GM12864 (cell line): ENCODE measurements around the gene CHD9.

Experiments
- DNase-seq: peaks from one replicate; pipeline ENCODE4 v3.0.0-alpha.2; 2011; ENCODE audit warnings: low read depth
- H3K4me3 ChIP-seq: 2 replicates; pipeline ENCODE4 v1.5.1; 2011; ENCODE audit warnings: mild to moderate bottlenecking, low read depth, low read length, control low read depth
- TF ChIP-seq, protein P1 (sequence below): IDR thresholded peaks from 2 replicates; pipeline ENCODE4 v1.5.1; 2011; ENCODE audit warnings: low read depth, mild to moderate bottlenecking, moderate library complexity, low read length, control low read depth, inconsistent platforms; ENCODE audit errors: missing control alignments

The CHD9 gene

DNA sequence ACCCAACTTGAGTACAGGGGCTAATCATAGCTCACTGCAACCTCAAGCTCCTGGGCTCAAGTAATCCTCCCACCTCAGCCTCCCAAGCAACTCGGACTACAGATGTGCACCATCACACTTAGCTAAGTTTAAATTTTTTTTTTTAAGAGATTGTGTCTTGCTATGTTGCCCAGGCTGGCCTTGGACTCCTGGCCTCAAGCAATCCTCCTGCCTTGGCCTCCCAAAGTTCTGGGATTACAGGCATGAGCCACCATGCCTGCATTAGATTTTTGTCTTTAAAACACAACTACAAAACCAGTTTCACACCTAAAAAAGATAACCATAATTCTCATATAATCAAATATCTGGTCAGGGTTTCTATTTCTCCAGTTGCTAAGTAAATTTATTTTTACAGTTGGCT lies 147.1 kb downstream of the CHD9 start:
- TF ChIP-seq, protein P1, sequence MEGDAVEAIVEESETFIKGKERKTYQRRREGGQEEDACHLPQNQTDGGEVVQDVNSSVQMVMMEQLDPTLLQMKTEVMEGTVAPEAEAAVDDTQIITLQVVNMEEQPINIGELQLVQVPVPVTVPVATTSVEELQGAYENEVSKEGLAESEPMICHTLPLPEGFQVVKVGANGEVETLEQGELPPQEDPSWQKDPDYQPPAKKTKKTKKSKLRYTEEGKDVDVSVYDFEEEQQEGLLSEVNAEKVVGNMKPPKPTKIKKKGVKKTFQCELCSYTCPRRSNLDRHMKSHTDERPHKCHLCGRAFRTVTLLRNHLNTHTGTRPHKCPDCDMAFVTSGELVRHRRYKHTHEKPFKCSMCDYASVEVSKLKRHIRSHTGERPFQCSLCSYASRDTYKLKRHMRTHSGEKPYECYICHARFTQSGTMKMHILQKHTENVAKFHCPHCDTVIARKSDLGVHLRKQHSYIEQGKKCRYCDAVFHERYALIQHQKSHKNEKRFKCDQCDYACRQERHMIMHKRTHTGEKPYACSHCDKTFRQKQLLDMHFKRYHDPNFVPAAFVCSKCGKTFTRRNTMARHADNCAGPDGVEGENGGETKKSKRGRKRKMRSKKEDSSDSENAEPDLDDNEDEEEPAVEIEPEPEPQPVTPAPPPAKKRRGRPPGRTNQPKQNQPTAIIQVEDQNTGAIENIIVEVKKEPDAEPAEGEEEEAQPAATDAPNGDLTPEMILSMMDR = no peak
- H3K4me3 ChIP-seq = no peak overlapping the region
- no peak for DNase-seq

DNA sequence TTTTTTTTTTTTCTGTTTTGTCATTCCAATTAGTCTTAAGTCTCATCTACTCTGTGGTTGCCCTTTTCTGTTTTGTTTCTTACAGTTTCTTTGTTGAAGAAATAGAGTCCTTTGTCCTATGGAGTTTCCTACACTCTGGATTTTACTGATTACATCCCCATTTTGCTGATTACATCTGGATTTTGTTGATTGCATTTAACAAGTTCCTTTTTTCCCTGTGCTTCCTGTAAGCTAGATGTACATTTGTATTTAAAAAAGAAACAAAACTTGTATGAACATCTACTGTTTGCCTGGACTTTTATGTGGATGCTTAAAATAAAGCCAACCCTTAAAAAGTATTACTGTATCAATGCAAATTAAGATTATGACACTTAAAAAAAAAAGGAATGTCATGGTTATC lies 147.6 kb downstream of the CHD9 start:
- no peak for DNase-seq
- no peak overlapping the region for H3K4me3 ChIP-seq
- TF ChIP-seq, protein P1 = no peak

DNA sequence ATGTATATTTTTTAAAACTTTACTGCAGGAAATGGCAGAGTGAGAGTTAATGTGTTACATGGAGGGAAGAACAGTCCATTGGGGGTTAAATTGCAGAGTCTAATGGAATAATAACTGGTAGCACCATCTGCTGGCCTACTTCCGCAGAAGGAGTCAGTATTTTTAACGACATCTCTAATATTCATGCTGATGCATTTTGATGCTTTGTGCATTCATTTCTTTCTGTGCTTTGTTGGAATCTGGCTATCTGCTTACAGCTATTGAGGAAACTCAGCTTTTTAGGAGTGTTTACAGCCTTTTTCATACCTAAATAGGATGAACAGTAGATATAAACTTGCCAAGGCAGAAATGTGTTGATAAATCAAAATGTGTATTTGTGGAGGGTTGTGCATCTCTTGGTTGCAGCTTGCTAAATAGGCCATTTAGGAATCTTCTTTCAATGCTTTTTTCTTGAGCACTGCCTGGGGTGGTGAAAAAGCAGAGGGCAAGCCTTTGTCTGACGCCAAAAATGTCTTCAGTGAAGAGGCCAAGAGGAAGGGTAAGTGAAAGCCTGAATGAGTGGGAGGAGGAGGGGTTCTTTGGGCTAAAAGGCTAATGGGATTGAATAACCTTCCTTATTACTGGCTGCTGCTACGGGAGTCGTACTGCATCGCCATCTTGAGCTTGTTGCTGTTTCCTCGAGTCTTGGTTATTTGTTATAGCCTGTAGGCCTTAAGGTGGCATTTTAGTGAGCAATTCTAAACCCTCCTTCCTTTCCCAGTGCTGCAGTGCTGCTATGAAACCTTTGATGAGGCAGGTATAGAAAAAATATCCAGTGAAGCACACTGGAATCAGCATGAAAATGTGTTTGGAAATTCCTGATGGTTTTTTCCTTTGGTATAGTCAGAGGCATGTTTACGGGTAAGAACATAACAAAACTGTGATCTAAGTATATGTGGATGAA lies 153.3 kb downstream of the CHD9 start:
- peak overlapping the region; percentile 56 for H3K4me3 ChIP-seq
- peak; percentile 47 for DNase-seq
- TF ChIP-seq, protein P1 = peak; percentile 33

DNA sequence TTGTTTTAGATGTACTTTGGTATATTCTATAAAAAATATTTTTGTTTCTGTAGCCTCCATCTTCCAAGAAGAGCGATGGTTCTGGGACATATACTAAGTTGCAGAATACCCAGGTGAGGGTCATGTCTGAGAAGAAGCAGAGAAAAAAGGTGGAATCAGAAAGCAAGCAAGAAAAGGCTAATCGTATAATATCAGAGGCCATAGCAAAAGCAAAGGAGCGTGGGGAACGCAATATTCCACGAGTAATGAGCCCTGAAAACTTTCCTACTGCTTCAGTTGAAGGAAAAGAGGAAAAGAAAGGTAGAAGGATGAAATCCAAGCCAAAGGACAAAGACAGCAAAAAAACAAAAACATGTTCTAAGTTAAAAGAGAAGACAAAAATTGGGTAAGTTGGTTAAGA lies 154.6 kb downstream of the CHD9 start:
- TF ChIP-seq, protein P1 = no peak
- H3K4me3 ChIP-seq = peak overlapping the region; percentile 37

DNA sequence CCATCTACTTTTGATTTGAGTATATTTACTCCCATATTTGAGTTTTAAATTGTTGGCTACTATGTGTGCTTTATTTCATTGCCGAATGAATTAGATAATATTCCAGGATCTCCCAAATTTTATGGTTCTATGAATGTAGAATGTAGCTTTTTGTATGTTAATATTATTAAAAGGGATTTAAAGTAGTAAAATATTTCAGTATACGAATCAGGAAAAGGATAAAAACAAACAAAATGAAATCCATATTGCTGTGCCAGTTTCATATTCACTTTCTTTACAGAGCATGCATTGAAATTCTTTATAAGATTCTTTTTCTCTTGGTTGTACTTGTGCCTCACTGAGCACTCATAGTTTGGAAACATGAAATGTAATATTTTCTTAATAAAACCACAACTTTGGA lies 155.1 kb downstream of the CHD9 start:
- no peak overlapping the region for H3K4me3 ChIP-seq
- DNase-seq = no peak
- TF ChIP-seq, protein P1 = no peak

More for the DNA sequence above, 154.6 kb downstream of the CHD9 start:
- no peak for DNase-seq

DNA sequence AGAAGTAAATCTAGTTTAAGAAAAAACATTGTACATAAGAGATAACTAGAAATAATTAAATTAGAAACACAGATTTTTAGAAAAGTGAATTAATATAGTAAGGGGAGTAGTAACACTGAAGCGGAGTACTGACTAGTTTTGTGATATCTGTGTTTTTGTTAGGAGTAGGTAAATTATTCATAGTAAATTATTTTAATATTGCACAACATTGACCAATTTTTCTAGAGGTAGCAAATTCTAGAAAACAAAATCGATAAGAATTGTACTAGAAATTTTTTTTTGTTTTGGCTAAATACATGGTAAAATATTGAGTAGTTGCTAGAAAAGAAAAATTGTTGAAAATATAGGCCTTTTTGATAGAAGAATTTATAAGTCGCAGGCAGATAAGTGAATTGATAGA lies 156.5 kb downstream of the CHD9 start:
- H3K4me3 ChIP-seq = no peak overlapping the region
- TF ChIP-seq, protein P1 = no peak
- DNase-seq = no peak

DNA sequence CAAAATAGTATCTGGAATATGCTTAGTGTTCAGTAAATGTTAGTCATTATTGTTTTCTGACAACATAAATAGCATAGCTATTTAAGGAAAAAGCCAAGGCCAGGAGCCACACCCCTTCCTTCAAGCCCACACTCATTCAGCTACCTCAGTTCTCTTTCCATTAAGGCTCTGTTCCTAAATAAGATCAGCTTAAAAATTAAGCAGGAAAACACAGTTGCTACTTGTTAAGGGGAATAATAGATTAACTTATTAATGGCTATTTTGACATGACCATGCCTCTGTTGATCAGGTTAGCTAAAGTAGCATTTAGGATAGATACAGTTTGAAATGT lies 158.1 kb downstream of the CHD9 start:
- DNase-seq = no peak
- TF ChIP-seq, protein P1 = no peak
- H3K4me3 ChIP-seq = no peak overlapping the region
